HCT116 (cell line): Measurements from ENCODE around the gene SPDL1. TPM values are rescaled to one million over a fixed set of nuclear protein-coding genes. Genes with fewer than 3 reads are reported as not detected.

Experiments
- ATAC-seq: fragments of 200-7000 bp; cut with Tn5 transposase; 2 replicates; pipeline ENCODE4 v1.9.1; 2020; ENCODE audit warnings: mild to moderate bottlenecking, moderate library complexity
- BruUV-seq: library from RNA; stranded (reverse); fragments of 400-500 nt; replicated peaks from 2 replicates; lab custom pipeline; 2021; lab: Mats Ljungman, UMichigan
- CTCF ChIA-PET: fragments of 300-600 bp; sonication (Branson Sonifier 250); formaldehyde crosslinking; loops from one replicate; lab custom pipeline; 2021; ENCODE audit warnings: antibody characterized with exemption; lab: Charles Lee
- POLR2A ChIA-PET: fragments of 300-600, 350-600 bp; sonication (Branson Sonifier 250); formaldehyde crosslinking; loops from one replicate; lab custom pipeline; 2021; ENCODE audit warnings: antibody characterized with exemption; lab: Charles Lee
- RAD21 ChIA-PET, 2 experiments: fragments of 300-600 bp; sonication (Branson Sonifier 250); formaldehyde crosslinking; loops; one replicate each; lab custom pipeline; 2023; ENCODE audit warnings: low total read pairs in 2 of 2; ENCODE audit not compliant: uncharacterized antibody in 2 of 2, unreplicated experiment in 2 of 2, low non-redundant PET in 1 of 2; lab: Charles Lee
- DNase-seq: peaks from one replicate; pipeline ENCODE4 v3.0.0-alpha.2; 2010; ENCODE audit warnings: low read depth, low spot score
- H2AFZ ChIP-seq: fragments of 200-600 bp; shearing (Covaris generic), sonication (generic); 2 replicates; pipeline ENCODE4 v1.6.1; 2017; ENCODE audit warnings: low read depth, mixed run types, mixed read lengths, antibody characterized with exemption, low read length; ENCODE audit not compliant: poor library complexity, severe bottlenecking
- H3K27ac ChIP-seq: 2 replicates; pipeline ENCODE4 v1.5.1; 2012; ENCODE audit warnings: low read depth, low read length
- H3K27me3 ChIP-seq: fragments of 200-600 bp; sonication (generic); 2 replicates; pipeline ENCODE4 v1.6.1; 2016; ENCODE audit warnings: mixed run types, low read length, mixed read lengths; ENCODE audit not compliant: insufficient read depth
- H3K36me3 ChIP-seq, 2 experiments: fragments of 200-500 bp in 1 of 2; fragments of 200-600 bp in 1 of 2; sonication (Bioruptor generic) in 1 of 2; sonication (generic) in 1 of 2; 2 replicates each; pipeline versions ENCODE4 v1.5.1 to v1.6.1; 2014 to 2016; ENCODE audit warnings: low read length in 2 of 2, inconsistent platforms in 1 of 2, mixed read lengths in 1 of 2, mixed run types in 1 of 2; ENCODE audit not compliant: insufficient read depth in 2 of 2, control insufficient read depth in 1 of 2
- H3K4me1 ChIP-seq, 2 experiments: fragments of 200-600 bp in 1 of 2; sonication (generic) in 1 of 2; 2 replicates each; pipeline versions ENCODE4 v1.5.1 to v1.6.1; 2012 to 2017; ENCODE audit warnings: low read length in 2 of 2, inconsistent platforms in 1 of 2, mild to moderate bottlenecking in 1 of 2, mixed read lengths in 1 of 2, mixed run types in 1 of 2, moderate library complexity in 1 of 2; ENCODE audit not compliant: insufficient read depth in 2 of 2, control insufficient read depth in 1 of 2
- H3K4me2 ChIP-seq: fragments of 200-600 bp; sonication (generic); 2 replicates; pipeline ENCODE4 v1.6.1; 2017; ENCODE audit warnings: mixed run types, low read length, mixed read lengths
- H3K4me3 ChIP-seq, 2 experiments: fragments of 200-600 bp in 1 of 2; sonication (generic) in 1 of 2; replicated peaks in 1 of 2; 2 replicates each; pipeline ENCODE4 v1.5.1; 2011 to 2016; ENCODE audit warnings: low read length in 2 of 2, control low read depth in 1 of 2, low read depth in 1 of 2, mild to moderate bottlenecking in 1 of 2, mixed read lengths in 1 of 2, mixed run types in 1 of 2
- H3K79me2 ChIP-seq: fragments of 200-600 bp; sonication (generic); 2 replicates; pipeline ENCODE4 v1.6.1; 2017; ENCODE audit warnings: mild to moderate bottlenecking, mixed run types, low read length, moderate library complexity, mixed read lengths; ENCODE audit not compliant: insufficient read depth
- H3K9ac ChIP-seq: fragments of 200-600 bp; sonication (generic); 2 replicates; pipeline ENCODE4 v1.6.1; 2016; ENCODE audit warnings: low read length, mixed read lengths
- H3K9me2 ChIP-seq: fragments of 200-600 bp; sonication (generic), shearing (Covaris generic); 2 replicates; pipeline ENCODE4 v1.6.1; 2017; ENCODE audit warnings: mixed run types, mild to moderate bottlenecking, moderate library complexity; ENCODE audit not compliant: insufficient read depth
- H3K9me3 ChIP-seq, 2 experiments: fragments of 200-500 bp in 1 of 2; fragments of 200-600 bp in 1 of 2; sonication (Bioruptor generic) in 1 of 2; sonication (generic) in 1 of 2; 2 replicates each; pipeline ENCODE4 v1.6.1; 2014 to 2017; ENCODE audit warnings: low read length in 2 of 2, mixed read lengths in 2 of 2, inconsistent platforms in 1 of 2, low read depth in 1 of 2, mild to moderate bottlenecking in 1 of 2, mixed run types in 1 of 2, moderate library complexity in 1 of 2; ENCODE audit not compliant: control insufficient read depth in 1 of 2, insufficient read depth in 1 of 2
- H4K20me1 ChIP-seq: fragments of 200-600 bp; sonication (generic), shearing (Covaris generic); 2 replicates; pipeline ENCODE4 v1.6.1; 2017; ENCODE audit warnings: mixed run types, mild to moderate bottlenecking, moderate library complexity; ENCODE audit not compliant: insufficient read depth
- CBX3 ChIP-seq: IDR thresholded peaks from 2 replicates; pipeline ENCODE4 v1.6.1; 2012; ENCODE audit warnings: low read depth
- CEBPB ChIP-seq: IDR thresholded peaks from 2 replicates; pipeline ENCODE4 v1.6.1; 2012; ENCODE audit warnings: low read depth
- CTCF ChIP-seq, 3 experiments: fragments of 200-600 bp in 1 of 3; sonication (generic) in 1 of 3; IDR thresholded peaks in 2 of 3; conservative IDR thresholded peaks in 1 of 3; 2 replicates each; pipeline ENCODE4 v1.5.1; 2012 to 2017; ENCODE audit warnings: low read depth in 2 of 3, low read length in 2 of 3, antibody characterized with exemption in 1 of 3, borderline replicate concordance in 1 of 3, control low read depth in 1 of 3, mild to moderate bottlenecking in 1 of 3, mixed read lengths in 1 of 3, mixed run types in 1 of 3, moderate library complexity in 1 of 3; ENCODE audit not compliant: insufficient read depth in 1 of 3
- EGR1 ChIP-seq: IDR thresholded peaks from 2 replicates; pipeline ENCODE4 v1.6.1; 2012; ENCODE audit warnings: low read depth
- EZH2 ChIP-seq: fragments of 200-600 bp; sonication (generic); IDR thresholded peaks from 2 replicates; pipeline ENCODE4 v1.6.1; 2017; ENCODE audit warnings: antibody characterized with exemption, mixed run types
- EZH2phosphoT487 ChIP-seq: fragments of 200-600 bp; IDR thresholded peaks from 2 replicates; pipeline ENCODE4 v1.6.1; 2018; ENCODE audit warnings: antibody characterized with exemption, borderline replicate concordance
- JUND ChIP-seq: IDR thresholded peaks from 2 replicates; pipeline ENCODE4 v1.6.1; 2012
- MAX ChIP-seq: IDR thresholded peaks from 2 replicates; pipeline ENCODE4 v1.6.1; 2012
- POLR2A ChIP-seq: IDR thresholded peaks from 2 replicates; pipeline ENCODE4 v1.7.0; 2011; ENCODE audit warnings: borderline replicate concordance; ENCODE audit not compliant: insufficient read depth, insufficient read length; ENCODE audit errors: extremely low read depth
- POLR2AphosphoS5 ChIP-seq: IDR thresholded peaks from 2 replicates; pipeline ENCODE4 v1.6.1; 2011; ENCODE audit warnings: mild to moderate bottlenecking, low read depth, low read length, moderate library complexity
- RAD21 ChIP-seq: IDR thresholded peaks from 2 replicates; pipeline ENCODE4 v1.6.1; 2012; ENCODE audit warnings: low read depth, mild to moderate bottlenecking
- REST ChIP-seq: IDR thresholded peaks from 2 replicates; pipeline ENCODE4 v1.6.1; 2012; ENCODE audit warnings: low read depth
- SIN3A ChIP-seq: IDR thresholded peaks from 2 replicates; pipeline ENCODE4 v1.6.1; 2012; ENCODE audit warnings: low read depth
- SP1 ChIP-seq: IDR thresholded peaks from 2 replicates; pipeline ENCODE4 v1.6.1; 2012; ENCODE audit warnings: low read depth
- TCF7L2 ChIP-seq: IDR thresholded peaks from 2 replicates; pipeline ENCODE4 v1.7.0; 2011; ENCODE audit warnings: borderline replicate concordance, inconsistent platforms; ENCODE audit not compliant: insufficient read depth, insufficient read length; ENCODE audit errors: extremely low read depth
- YY1 ChIP-seq: IDR thresholded peaks from 2 replicates; pipeline ENCODE4 v1.6.1; 2011; ENCODE audit warnings: low read length, low read depth, moderate library complexity, mild to moderate bottlenecking; ENCODE audit not compliant: insufficient replicate concordance; ENCODE audit errors: extremely low read depth
- ZFX ChIP-seq: fragments of 450-650 bp; IDR thresholded peaks from 2 replicates; pipeline ENCODE4 v1.6.1; 2017
- ZNF274 ChIP-seq: fragments of 200-500 bp; sonication (Bioruptor generic); IDR thresholded peaks from 2 replicates; pipeline ENCODE4 v1.6.1; 2014; ENCODE audit warnings: mild to moderate bottlenecking, low read depth, low read length, inconsistent platforms
- intact Hi-C: fragments of 100-400 bp; cut with micrococcal nuclease; formaldehyde crosslinking; loops from 2 replicates; pipeline ENCODE4 v1.10.0; 2022
- total RNA-seq: library from RNA; stranded (reverse); gene quantifications from one replicate; pipeline ENCODE4 v1.2.1, GENCODE V29; 2021; ENCODE audit not compliant: unreplicated experiment
- TF ChIP-seq, protein P1 (sequence below): IDR thresholded peaks from 2 replicates; pipeline ENCODE4 v1.6.1; 2011; ENCODE audit warnings: mild to moderate bottlenecking, low read length, moderate library complexity; ENCODE audit not compliant: insufficient replicate concordance; ENCODE audit errors: extremely low read depth
- TF ChIP-seq, protein P2 (sequence below): IDR thresholded peaks from 2 replicates; pipeline ENCODE4 v1.6.1; 2012

Gene SPDL1
- total RNA-seq, 1 experiment from 2014 or later, result 28.5 TPM

- POLR2A ChIA-PET, result no interaction called here
- Histone ChIP-seq H4K20me1 (no peaks in the 10 kb centered on the region), H3K4me3 (no peak overlapping the region), H3K4me1 (no peaks in the 10 kb centered on the region), H3K27ac (no peak overlapping the region), H3K27me3 (peaks cover 12% of the 10 kb centered on the region), H3K36me3 (no peaks in the 10 kb centered on the region), H3K79me2 (no peaks in the 10 kb centered on the region), H3K9me3 (no peaks in the 10 kb centered on the region), H3K9me2 (no peaks in the 10 kb centered on the region), H3K4me2 (no peak overlapping the region), H2AFZ (no peak overlapping the region), H3K9ac (no peak overlapping the region)
- BruUV-seq, result no TSS peak
- TF ChIP-seq ZFX (no peak), POLR2AphosphoS5 (no peak), TCF7L2 (no peak), ZNF274 (no peak), YY1 (no peak), MAX (no peak), REST (no peak), CEBPB (no peak), CTCF (IDR thresholded peaks at IDR 0.05 in 2 of 3, conservative IDR thresholded peaks at IDR 0.05 in 1 of 3; ENCODE audit: borderline replicate concordance in 1 of 3, insufficient read depth in 1 of 3, low read depth in 2 of 3, low read length in 2 of 3) (no peak), RAD21 (no peak), JUND (no peak), EZH2phosphoT487 (no peak), EZH2 (no peak), POLR2A (no peak), EGR1 (no peak), CBX3 (no peak), SP1 (no peak), SIN3A (no peak)
- TF ChIP-seq, protein P1, sequence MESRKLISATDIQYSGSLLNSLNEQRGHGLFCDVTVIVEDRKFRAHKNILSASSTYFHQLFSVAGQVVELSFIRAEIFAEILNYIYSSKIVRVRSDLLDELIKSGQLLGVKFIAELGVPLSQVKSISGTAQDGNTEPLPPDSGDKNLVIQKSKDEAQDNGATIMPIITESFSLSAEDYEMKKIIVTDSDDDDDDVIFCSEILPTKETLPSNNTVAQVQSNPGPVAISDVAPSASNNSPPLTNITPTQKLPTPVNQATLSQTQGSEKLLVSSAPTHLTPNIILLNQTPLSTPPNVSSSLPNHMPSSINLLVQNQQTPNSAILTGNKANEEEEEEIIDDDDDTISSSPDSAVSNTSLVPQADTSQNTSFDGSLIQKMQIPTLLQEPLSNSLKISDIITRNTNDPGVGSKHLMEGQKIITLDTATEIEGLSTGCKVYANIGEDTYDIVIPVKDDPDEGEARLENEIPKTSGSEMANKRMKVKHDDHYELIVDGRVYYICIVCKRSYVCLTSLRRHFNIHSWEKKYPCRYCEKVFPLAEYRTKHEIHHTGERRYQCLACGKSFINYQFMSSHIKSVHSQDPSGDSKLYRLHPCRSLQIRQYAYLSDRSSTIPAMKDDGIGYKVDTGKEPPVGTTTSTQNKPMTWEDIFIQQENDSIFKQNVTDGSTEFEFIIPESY, result no peak
- TF ChIP-seq, protein P2, sequence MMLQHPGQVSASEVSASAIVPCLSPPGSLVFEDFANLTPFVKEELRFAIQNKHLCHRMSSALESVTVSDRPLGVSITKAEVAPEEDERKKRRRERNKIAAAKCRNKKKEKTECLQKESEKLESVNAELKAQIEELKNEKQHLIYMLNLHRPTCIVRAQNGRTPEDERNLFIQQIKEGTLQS, result no peak
- no peak for DNase-seq
- intact Hi-C loops, result no loop called here
- CTCF ChIA-PET, result no interaction called here
- RAD21 ChIA-PET, result no interaction called here
- ATAC-seq, result no peak
Measured at GRCh38 chr5:169550227-169550626, 33.3 kb upstream of the SPDL1 start.
